Effector CD4-positive, alpha-beta T cell (primary cell): ENCODE data around the gene CDH20.

Experiments used
- DNase-seq: peaks from one replicate; pipeline ENCODE4 v3.0.0-alpha.2; 2020

Gene CDH20

GRCh38 chr18:61432590-61432989, 99.4 kb downstream of the CDH20 start:
- no peak for DNase-seq

GRCh38 chr18:61435064-61435652, 101.9 kb downstream of the CDH20 start:
- no peak for DNase-seq

- DNase-seq, result no peak
Observed at GRCh38 chr18:61443081-61443725, 110.0 kb downstream of the CDH20 start.

GRCh38 chr18:61448316-61448715, 115.1 kb downstream of the CDH20 start:
- DNase-seq, result no peak

GRCh38 chr18:61459896-61460648, 126.8 kb downstream of the CDH20 start:
- DNase-seq, result no peak

- no peak for DNase-seq
Observed at GRCh38 chr18:61464551-61465142, 131.4 kb downstream of the CDH20 start.

GRCh38 chr18:61466736-61467135, 133.5 kb downstream of the CDH20 start:
- no peak for DNase-seq

- DNase-seq, result no peak
Observed at GRCh38 chr18:61470031-61470674, 136.9 kb downstream of the CDH20 start.

GRCh38 chr18:61471541-61471940, 138.3 kb downstream of the CDH20 start:
- no peak for DNase-seq

- DNase-seq, result no peak
Observed at GRCh38 chr18:61471942-61472341, 138.7 kb downstream of the CDH20 start.

- DNase-seq, result no peak
Observed at GRCh38 chr18:61474341-61474740, 141.1 kb downstream of the CDH20 start.

GRCh38 chr18:61474918-61475317, 141.7 kb downstream of the CDH20 start:
- DNase-seq, result no peak

GRCh38 chr18:61475931-61476330, 142.7 kb downstream of the CDH20 start:
- no peak for DNase-seq

- DNase-seq, result no peak
Observed at GRCh38 chr18:61489334-61489733, 156.1 kb downstream of the CDH20 start.

- DNase-seq, result no peak
Observed at GRCh38 chr18:61496374-61496773, 163.1 kb downstream of the CDH20 start.

- no peak for DNase-seq
Observed at GRCh38 chr18:61497422-61497821, 164.2 kb downstream of the CDH20 start.

- no peak for DNase-seq
Observed at GRCh38 chr18:61502472-61502871, 169.2 kb downstream of the CDH20 start.

GRCh38 chr18:61503688-61504087, 170.5 kb downstream of the CDH20 start:
- no peak for DNase-seq

GRCh38 chr18:61528961-61529360, 195.7 kb downstream of the CDH20 start:
- no peak for DNase-seq

- DNase-seq, result no peak
Observed at GRCh38 chr18:61530681-61531080, 197.5 kb downstream of the CDH20 start.

GRCh38 chr18:61531182-61531581, 198.0 kb downstream of the CDH20 start:
- no peak for DNase-seq

GRCh38 chr18:61531891-61532290, 198.7 kb downstream of the CDH20 start:
- DNase-seq, result no peak

GRCh38 chr18:61535401-61535800, 202.2 kb downstream of the CDH20 start:
- DNase-seq, result no peak
